Kidney epithelial cell (primary cell): ENCODE measurements around the gene OR10D3. TPM values are rescaled to one million over a fixed set of nuclear protein-coding genes. Genes with fewer than 3 reads are reported as not detected.

Experiments used
- DNase-seq: peaks from one replicate; pipeline ENCODE4 v3.0.0-alpha.2; 2010; ENCODE audit warnings: low read depth
- H3K27me3 ChIP-seq: 2 replicates; pipeline ENCODE4 v1.6.0; 2011; ENCODE audit warnings: low read length; ENCODE audit not compliant: control insufficient read depth, insufficient read depth
- H3K36me3 ChIP-seq: 2 replicates; pipeline ENCODE4 v1.5.1; 2011; ENCODE audit warnings: low read length; ENCODE audit not compliant: control insufficient read depth, insufficient read depth
- H3K4me3 ChIP-seq: 2 replicates; pipeline ENCODE4 v1.5.1; 2011; ENCODE audit warnings: low read depth, mild to moderate bottlenecking, control low read depth, low read length
- CTCF ChIP-seq: IDR thresholded peaks from 2 replicates; pipeline ENCODE4 v1.5.1; 2011; ENCODE audit warnings: mild to moderate bottlenecking, moderate library complexity, low read length, control low read depth, inconsistent platforms; ENCODE audit not compliant: insufficient read depth, poor library complexity, severe bottlenecking
- total RNA-seq: library from RNA; depleted of rRNA; stranded (reverse); fragments of >200 nt; gene quantifications from 2 replicates; pipeline ENCODE4 v1.2.3, GENCODE V29; 2015

Gene OR10D3
- total RNA-seq, 1 donor from 2014 or later: not detected

GRCh38 chr11:124179310-124179709, 3.8 kb upstream of the OR10D3 start:
- TF ChIP-seq CTCF: no peak
- H3K36me3 ChIP-seq: no peaks in the 10 kb centered on the region
- H3K27me3 ChIP-seq: no peaks in the 10 kb centered on the region
- no peak for DNase-seq
- H3K4me3 ChIP-seq: no peak overlapping the region

- H3K27me3 ChIP-seq: no peaks in the 10 kb centered on the region
- no peaks in the 10 kb centered on the region for H3K36me3 ChIP-seq
- DNase-seq: no peak
- H3K4me3 ChIP-seq: no peak overlapping the region
- TF ChIP-seq CTCF: no peak
Measured at GRCh38 chr11:124190298-124191139, 7.4 kb downstream of the OR10D3 start.

- no peaks in the 10 kb centered on the region for H3K36me3 ChIP-seq
- DNase-seq: no peak
- no peak for TF ChIP-seq CTCF
- no peaks in the 10 kb centered on the region for H3K27me3 ChIP-seq
- no peak overlapping the region for H3K4me3 ChIP-seq
Measured at GRCh38 chr11:124193221-124194010, 10.3 kb downstream of the OR10D3 start.

DNA sequence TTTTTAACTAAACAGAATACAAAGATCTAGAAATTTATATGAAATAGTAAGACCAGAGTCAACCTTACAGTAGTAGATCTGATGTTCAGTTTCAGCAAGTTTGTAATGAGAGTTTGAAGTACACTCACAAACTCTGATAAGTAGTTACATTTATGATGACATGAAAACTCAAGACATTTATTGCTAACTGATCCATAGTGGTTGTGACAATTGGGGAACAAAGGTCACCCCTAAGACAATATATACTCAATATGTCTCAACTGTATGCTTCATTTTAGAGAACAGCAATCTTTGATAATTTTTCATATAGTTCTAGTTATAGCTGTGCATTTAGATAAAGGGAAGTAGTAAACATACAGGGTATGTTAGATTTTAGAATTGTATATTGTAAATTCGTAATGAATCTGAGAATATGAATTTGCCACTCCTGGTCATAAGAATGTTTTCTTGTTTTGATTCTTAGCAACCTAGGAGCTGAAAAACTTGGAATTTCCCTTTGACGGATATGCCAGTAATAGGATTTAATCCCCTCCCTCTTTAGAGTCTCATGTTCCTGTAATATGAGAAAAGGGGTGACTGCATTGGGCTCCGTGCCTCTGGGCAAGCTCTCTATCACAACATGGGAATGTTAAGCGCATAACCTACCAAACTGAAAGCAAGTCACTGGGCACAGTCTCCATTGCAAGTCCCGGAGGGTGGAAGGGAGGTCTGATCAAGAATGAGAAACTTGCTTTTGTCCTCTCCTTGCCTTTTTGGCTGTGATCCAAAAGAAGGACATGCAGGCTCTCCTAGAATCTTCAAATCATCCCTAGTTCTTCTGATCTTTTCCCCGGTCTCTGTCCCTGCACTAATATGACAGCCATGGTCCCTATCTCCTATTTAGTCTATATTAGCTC, 11.4 kb downstream of the OR10D3 start:
- TF ChIP-seq CTCF: no peak
- no peaks in the 10 kb centered on the region for H3K27me3 ChIP-seq
- no peak overlapping the region for H3K4me3 ChIP-seq
- H3K36me3 ChIP-seq: no peaks in the 10 kb centered on the region
- no peak for DNase-seq

DNA sequence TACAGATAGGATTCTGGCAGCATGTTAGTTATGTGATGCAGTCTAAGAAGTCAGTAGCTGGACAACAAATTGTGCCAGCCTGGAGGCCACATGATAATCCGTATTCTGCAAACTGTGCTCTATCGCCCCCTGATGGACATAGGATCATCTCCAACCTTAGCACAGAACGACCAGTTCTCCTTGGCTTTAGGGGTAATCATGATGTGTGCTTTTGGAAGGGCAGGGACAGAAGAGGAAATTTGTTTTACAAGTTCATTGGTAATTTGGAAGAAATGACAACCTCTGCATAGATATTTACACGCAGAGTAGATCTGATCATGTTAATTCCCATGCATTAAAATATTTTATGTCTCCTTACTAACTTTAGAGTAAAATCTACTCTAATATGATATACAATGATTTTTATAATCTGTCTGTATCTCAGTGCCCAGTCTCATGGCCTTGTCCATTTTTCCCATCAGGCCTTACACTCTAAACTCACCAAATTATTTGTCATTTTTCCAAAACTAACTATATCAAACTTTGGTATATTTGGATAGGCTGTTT, 12.1 kb downstream of the OR10D3 start:
- no peaks in the 10 kb centered on the region for H3K36me3 ChIP-seq
- H3K27me3 ChIP-seq: no peaks in the 10 kb centered on the region
- no peak overlapping the region for H3K4me3 ChIP-seq
- peak; percentile 14 for DNase-seq
- peak; percentile 82 for TF ChIP-seq CTCF
